ENCODE measurements around the gene MCF2L2. TPM values are rescaled to one million over a fixed set of nuclear protein-coding genes. Genes with fewer than 3 reads are reported as not detected.

The MCF2L2 gene
- total RNA-seq, 4 donors from 2014 or later, result 0.16 to 0.66 (median 0.26) TPM

DNA sequence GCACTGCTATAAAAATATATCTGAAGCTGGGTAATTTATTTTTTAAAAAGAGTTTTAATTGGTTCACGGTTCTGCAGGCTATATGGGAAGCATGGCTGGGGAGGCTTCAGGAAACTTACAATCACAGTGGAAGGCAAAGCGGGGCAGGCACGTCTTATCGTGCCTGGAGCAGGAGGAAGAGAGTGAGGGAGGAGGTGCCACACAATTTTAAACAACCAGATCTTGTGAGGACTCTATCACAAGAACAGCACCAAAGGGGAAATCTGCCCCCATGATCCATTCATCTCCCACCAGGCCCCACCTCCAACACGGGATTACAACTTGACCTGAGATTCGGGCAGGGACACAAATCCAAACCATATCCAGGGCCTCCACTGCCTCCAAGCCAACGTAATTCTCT, 75.0 kb downstream of the MCF2L2 start:
- TF ChIP-seq, protein P1, sequence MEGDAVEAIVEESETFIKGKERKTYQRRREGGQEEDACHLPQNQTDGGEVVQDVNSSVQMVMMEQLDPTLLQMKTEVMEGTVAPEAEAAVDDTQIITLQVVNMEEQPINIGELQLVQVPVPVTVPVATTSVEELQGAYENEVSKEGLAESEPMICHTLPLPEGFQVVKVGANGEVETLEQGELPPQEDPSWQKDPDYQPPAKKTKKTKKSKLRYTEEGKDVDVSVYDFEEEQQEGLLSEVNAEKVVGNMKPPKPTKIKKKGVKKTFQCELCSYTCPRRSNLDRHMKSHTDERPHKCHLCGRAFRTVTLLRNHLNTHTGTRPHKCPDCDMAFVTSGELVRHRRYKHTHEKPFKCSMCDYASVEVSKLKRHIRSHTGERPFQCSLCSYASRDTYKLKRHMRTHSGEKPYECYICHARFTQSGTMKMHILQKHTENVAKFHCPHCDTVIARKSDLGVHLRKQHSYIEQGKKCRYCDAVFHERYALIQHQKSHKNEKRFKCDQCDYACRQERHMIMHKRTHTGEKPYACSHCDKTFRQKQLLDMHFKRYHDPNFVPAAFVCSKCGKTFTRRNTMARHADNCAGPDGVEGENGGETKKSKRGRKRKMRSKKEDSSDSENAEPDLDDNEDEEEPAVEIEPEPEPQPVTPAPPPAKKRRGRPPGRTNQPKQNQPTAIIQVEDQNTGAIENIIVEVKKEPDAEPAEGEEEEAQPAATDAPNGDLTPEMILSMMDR (IDR thresholded peaks at IDR 0.05; ENCODE audit: low read depth), result no peak

- TF ChIP-seq, protein P1 (IDR thresholded peaks at IDR 0.05; ENCODE audit: low read depth), result no peak
Measured at GRCh38 chr3:183350164-183350563, 78.3 kb downstream of the MCF2L2 start.

DNA sequence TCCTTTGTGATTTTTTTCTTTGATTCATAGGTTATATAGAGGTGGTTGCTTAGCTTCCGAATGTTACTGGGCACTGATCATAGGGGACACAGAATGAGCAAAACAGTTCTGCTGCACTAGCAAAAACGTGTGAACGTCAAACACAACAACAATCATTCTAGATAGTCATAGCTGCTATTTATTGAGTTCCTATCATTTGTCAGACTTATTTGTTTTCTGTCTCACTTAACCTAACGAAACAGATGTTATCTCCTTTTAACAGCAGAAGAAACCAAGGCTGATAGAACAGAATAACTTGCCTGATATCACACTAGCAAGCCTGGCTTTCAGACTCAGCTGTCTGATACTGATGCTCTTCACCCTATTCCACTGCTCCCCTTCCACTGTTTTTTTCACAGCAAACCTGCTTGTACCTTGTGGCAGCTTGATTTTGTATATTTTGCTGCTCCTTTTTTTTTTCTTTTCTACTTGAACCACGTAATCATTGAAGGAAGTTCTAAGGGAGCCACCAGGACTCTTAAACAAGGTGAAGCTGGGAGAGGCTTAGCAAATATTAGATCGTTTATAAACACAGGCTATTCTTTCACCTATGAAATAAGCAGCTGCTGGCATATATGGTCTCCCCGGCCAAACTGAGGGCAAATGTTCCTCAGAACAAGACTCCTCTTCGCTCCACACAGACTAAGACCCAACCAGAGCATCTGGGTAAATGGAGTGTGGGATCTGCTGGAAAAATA, 78.8 kb downstream of the MCF2L2 start:
- TF ChIP-seq, protein P1 (IDR thresholded peaks at IDR 0.05; ENCODE audit: low read depth), result no peak

DNA sequence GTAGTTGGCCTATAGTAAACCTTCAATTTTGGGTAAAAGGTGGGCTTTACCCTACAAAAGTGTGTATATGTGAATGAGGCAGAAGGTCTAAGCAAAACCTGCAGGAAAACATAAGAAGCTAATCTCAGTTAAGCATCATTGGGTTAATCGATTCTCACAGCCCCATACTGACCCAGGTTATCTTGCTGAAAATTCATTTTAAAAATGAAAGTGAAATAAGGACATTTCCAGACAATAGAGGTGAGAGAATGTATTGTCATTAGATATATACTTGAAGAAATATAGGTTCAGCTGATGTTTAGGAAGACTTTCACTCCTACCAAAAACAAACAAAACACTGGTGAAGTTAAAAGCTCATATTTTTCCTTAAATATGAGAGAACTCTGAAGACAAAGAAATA, 85.6 kb downstream of the MCF2L2 start:
- TF ChIP-seq, protein P1 (IDR thresholded peaks at IDR 0.05; ENCODE audit: low read depth), result no peak

DNA sequence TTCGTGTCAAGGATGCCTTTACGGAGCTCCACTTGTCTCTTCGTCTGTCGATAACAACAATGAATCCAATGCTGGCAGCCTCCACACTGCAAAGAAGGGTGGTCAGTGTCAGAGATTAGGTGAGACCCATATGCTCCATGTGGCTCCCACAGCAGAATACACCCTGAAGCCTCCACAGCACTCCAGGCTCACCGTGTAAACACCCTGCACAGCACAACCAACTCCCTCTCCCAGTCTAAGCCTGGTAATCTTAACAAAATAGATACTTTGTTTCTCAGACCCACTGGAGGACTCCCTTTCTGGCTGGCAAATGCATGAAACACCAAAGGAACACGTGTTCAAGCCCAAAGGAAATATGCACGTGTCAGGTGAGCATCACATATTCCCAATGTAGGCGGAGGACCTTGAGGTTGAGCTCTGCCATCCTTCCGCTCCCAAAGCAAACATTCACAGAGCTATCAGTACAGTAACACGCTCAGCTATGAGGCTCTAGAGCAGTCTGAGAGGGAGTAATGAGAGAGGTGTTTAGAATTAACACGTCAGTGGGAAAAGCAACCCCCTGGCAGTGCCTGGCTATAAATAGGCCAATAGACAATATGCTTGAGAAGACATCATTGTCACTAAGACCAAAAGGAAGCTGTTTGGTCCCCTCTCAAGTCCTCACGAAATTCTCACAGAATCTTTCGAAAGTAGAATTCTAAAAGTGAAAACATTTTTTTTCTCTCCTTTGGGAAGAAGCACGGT, 86.7 kb downstream of the MCF2L2 start:
- TF ChIP-seq, protein P1 (IDR thresholded peaks at IDR 0.05; ENCODE audit: low read depth), result no peak

DNA sequence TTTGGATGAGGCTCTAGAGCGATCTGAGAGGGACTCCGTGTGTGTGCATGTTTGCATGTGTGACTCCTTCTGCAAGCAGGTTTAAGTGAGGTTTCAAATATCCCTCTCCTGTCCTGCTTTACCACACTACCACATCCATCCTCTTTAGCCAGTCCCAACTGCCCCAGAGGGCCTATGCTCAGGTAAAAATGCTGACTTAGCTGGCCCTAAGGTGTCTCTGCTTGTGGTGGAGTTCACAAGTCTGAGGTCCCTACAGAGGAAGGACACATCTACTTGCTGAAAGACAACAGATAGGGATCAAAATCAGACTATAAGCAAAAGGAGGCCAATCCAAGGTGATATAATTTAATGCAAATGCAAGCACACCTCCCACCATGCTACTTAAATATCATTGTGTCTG, 88.2 kb downstream of the MCF2L2 start:
- TF ChIP-seq, protein P1 (IDR thresholded peaks at IDR 0.05; ENCODE audit: low read depth), result no peak

- TF ChIP-seq, protein P1 (IDR thresholded peaks at IDR 0.05; ENCODE audit: low read depth), result no peak
Measured at GRCh38 chr3:183339461-183340086, 88.8 kb downstream of the MCF2L2 start.
